Liver (tissue), 9 donors: ENCODE results near the gene S100A2. TPM values are rescaled to one million over a fixed set of nuclear protein-coding genes. Genes with fewer than 3 reads are reported as not detected.

ENCODE experiments used
- DNase-seq: peaks from one replicate; pipeline ENCODE4 v3.0.0-alpha.2; 2017; ENCODE audit warnings: low spot score
- H3K27ac ChIP-seq, 2 donors: one replicate each; pipeline ENCODE4 v1.7.0; 2013; ENCODE audit warnings: inconsistent platforms in 2 of 2, low read length in 2 of 2, control low read depth in 1 of 2, low read depth in 1 of 2, mild to moderate bottlenecking in 1 of 2
- H3K27me3 ChIP-seq, 4 donors: one replicate each; pipeline versions ENCODE4 v1.6.1 to v1.7.0; 2013; ENCODE audit warnings: low read length in 3 of 4, inconsistent platforms in 1 of 4, mild to moderate bottlenecking in 1 of 4, moderate library complexity in 1 of 4; ENCODE audit not compliant: control insufficient read depth in 4 of 4, insufficient read depth in 4 of 4
- H3K36me3 ChIP-seq, 4 donors: one replicate each; pipeline versions ENCODE4 v1.6.1 to v1.7.0; 2013; ENCODE audit warnings: low read length in 3 of 4, mild to moderate bottlenecking in 3 of 4, low read depth in 1 of 4, moderate library complexity in 1 of 4; ENCODE audit not compliant: control insufficient read depth in 4 of 4, insufficient read depth in 3 of 4
- H3K4me1 ChIP-seq, 4 donors: one replicate each; pipeline versions ENCODE4 v1.6.1 to v1.7.0; 2013; ENCODE audit warnings: low read length in 3 of 4, mild to moderate bottlenecking in 3 of 4, moderate library complexity in 1 of 4; ENCODE audit not compliant: control insufficient read depth in 4 of 4, insufficient read depth in 4 of 4
- H3K4me3 ChIP-seq, 3 donors: one replicate each; pipeline versions ENCODE4 v1.6.1 to v1.7.0; 2013; ENCODE audit warnings: low read length in 3 of 3, control low read depth in 1 of 3, low read depth in 1 of 3, mild to moderate bottlenecking in 1 of 3
- H3K9ac ChIP-seq, 2 donors: one replicate each; pipeline ENCODE4 v1.7.0; 2013; ENCODE audit warnings: low read length in 2 of 2, mild to moderate bottlenecking in 2 of 2, moderate library complexity in 2 of 2, control low read depth in 1 of 2, low read depth in 1 of 2
- H3K9me3 ChIP-seq, 4 donors: one replicate each; pipeline versions ENCODE4 v1.6.1 to v1.7.0; 2013; ENCODE audit warnings: low read length in 3 of 4; ENCODE audit not compliant: control insufficient read depth in 4 of 4
- EGR1 ChIP-seq, 2 donors: IDR thresholded peaks; 2 replicates each; pipeline ENCODE4 v1.6.1; 2016 to 2018; ENCODE audit warnings: antibody characterized with exemption in 2 of 2, low read depth in 2 of 2
- FOXA1 ChIP-seq: IDR thresholded peaks from 2 replicates; pipeline ENCODE4 v1.6.1; 2016; ENCODE audit warnings: antibody characterized with exemption
- FOXA2 ChIP-seq: IDR thresholded peaks from 2 replicates; pipeline ENCODE4 v1.6.1; 2016; ENCODE audit warnings: antibody characterized with exemption
- GABPA ChIP-seq, 2 donors: IDR thresholded peaks in 1 of 2; conservative IDR thresholded peaks in 1 of 2; 2 replicates each; pipeline ENCODE4 v1.6.1; 2016; ENCODE audit warnings: antibody characterized with exemption in 2 of 2, mild to moderate bottlenecking in 1 of 2, moderate library complexity in 1 of 2
- HNF4A ChIP-seq, 2 donors: conservative IDR thresholded peaks; 2 replicates each; pipeline ENCODE4 v1.6.1; 2016; ENCODE audit warnings: antibody characterized with exemption in 2 of 2, mild to moderate bottlenecking in 2 of 2
- HNF4G ChIP-seq: IDR thresholded peaks from 2 replicates; pipeline ENCODE4 v1.6.1; 2016; ENCODE audit warnings: antibody characterized with exemption
- JUND ChIP-seq, 2 donors: IDR thresholded peaks; 2 replicates each; pipeline ENCODE4 v1.6.1; 2016; ENCODE audit warnings: antibody characterized with exemption in 2 of 2
- NR2F2 ChIP-seq: IDR thresholded peaks from 2 replicates; pipeline ENCODE4 v1.6.1; 2016; ENCODE audit warnings: antibody characterized with exemption
- RAD21 ChIP-seq, 2 donors: IDR thresholded peaks; 2 replicates each; pipeline ENCODE4 v1.6.1; 2016; ENCODE audit warnings: antibody characterized with exemption in 2 of 2, mild to moderate bottlenecking in 2 of 2
- RXRA ChIP-seq, 2 donors: IDR thresholded peaks; 2 replicates each; pipeline ENCODE4 v1.6.1; 2017 to 2018; ENCODE audit warnings: antibody characterized with exemption in 2 of 2, mild to moderate bottlenecking in 1 of 2
- SP1 ChIP-seq: IDR thresholded peaks from 2 replicates; pipeline ENCODE4 v1.6.1; 2018; ENCODE audit warnings: antibody characterized with exemption, mild to moderate bottlenecking
- TAF1 ChIP-seq: conservative IDR thresholded peaks from 2 replicates; pipeline ENCODE4 v1.6.1; 2016; ENCODE audit warnings: antibody characterized with exemption, mild to moderate bottlenecking
- YY1 ChIP-seq: IDR thresholded peaks from 2 replicates; pipeline ENCODE4 v1.6.1; 2016; ENCODE audit warnings: antibody characterized with exemption, mild to moderate bottlenecking
- WGBS: extraction: QIAGEN DNeasy Blood & Tissue Kit; methylation state at CpG from one replicate; pipeline ENCODE4 v1.1.7; 2013; 5-methylcytosine and 5-hydroxymethylcytosine counted together
- polyA plus RNA-seq, 2 donors: library from polyadenylated mRNA; stranded (reverse) in 1 of 2; unstranded in 1 of 2; fragments of 200-250 nt in 1 of 2; fragments of >200 nt in 1 of 2; fragmentation: Nextera tagmentation in 1 of 2; extraction: Ambion mirVana in 1 of 2; gene quantifications; one replicate each; pipeline versions ENCODE4 v1.2.1 to v1.2.3, GENCODE V29; 2013 to 2015
- total RNA-seq, 2 donors: library from RNA; depleted of rRNA; stranded (reverse); fragments of >200 nt; gene quantifications; one replicate each; pipeline ENCODE4 v1.2.3, GENCODE V29; 2014
- TF ChIP-seq, protein P1 (sequence below): IDR thresholded peaks from 2 replicates; pipeline ENCODE4 v1.6.1; 2016; ENCODE audit warnings: antibody characterized with exemption
- TF ChIP-seq, protein P2 (sequence below): IDR thresholded peaks from 2 replicates; pipeline ENCODE4 v1.6.1; 2016; ENCODE audit warnings: antibody characterized with exemption
- TF ChIP-seq, protein P3 (sequence below): IDR thresholded peaks from 2 replicates; pipeline ENCODE4 v1.6.1; 2016; ENCODE audit warnings: antibody characterized with exemption, mild to moderate bottlenecking
- TF ChIP-seq, protein P4 (sequence below): IDR thresholded peaks from 2 replicates; pipeline ENCODE4 v1.6.1; 2016; ENCODE audit warnings: antibody characterized with exemption
- TF ChIP-seq, protein P5 (sequence below): fragments of 150-350 bp; IDR thresholded peaks from 2 replicates; pipeline ENCODE4 v1.5.1; 2017; ENCODE audit warnings: improper control_type of control experiment, low read depth, low read length; ENCODE audit not compliant: missing input control
- donor health status: healthy.
- donor health status: healthy.
- donor health status: healthy.
- donor health status: healthy.
- donor health status: healthy.

Gene S100A2
- total and polyA plus RNA-seq, 4 donors: 0.22 to 0.67 TPM; not detected in 2

DNA sequence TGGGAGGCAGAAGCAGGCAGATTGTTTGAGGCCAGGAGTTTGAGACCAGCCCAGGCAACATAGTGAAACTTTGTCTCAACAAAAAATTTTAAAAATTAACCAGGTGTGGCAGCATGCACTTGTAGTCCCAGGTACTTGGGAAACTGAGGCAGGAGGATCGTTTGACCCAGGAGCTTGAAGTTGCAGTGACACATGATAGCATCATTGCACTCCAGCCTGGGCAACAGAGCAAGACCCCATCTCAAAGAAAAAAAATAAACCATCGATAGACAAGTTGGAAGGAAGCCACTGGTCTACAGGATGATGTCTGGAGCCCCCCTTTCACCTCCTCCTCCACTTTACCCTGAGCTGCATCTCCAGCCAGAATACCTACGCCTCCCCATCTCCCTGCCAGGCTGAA, 46.4 kb downstream of the S100A2 start:
- no peaks in the 10 kb centered on the region for H3K36me3 ChIP-seq
- H3K4me3 ChIP-seq: no peak overlapping the region
- TF ChIP-seq YY1 (no peak), RXRA (IDR thresholded peaks at IDR 0.05) (no peak), JUND (IDR thresholded peaks at IDR 0.05) (no peak), FOXA1 (no peak), NR2F2 (no peak), RAD21 (IDR thresholded peaks at IDR 0.05) (no peak), HNF4G (no peak), HNF4A (conservative IDR thresholded peaks at IDR 0.05) (no peak), SP1 (no peak), TAF1 (no peak), EGR1 (IDR thresholded peaks at IDR 0.05; ENCODE audit: low read depth in 2 of 2) (no peak), GABPA (IDR thresholded peaks at IDR 0.05 in 1 of 2, conservative IDR thresholded peaks at IDR 0.05 in 1 of 2) (no peak), FOXA2 (no peak)
- TF ChIP-seq, protein P1, sequence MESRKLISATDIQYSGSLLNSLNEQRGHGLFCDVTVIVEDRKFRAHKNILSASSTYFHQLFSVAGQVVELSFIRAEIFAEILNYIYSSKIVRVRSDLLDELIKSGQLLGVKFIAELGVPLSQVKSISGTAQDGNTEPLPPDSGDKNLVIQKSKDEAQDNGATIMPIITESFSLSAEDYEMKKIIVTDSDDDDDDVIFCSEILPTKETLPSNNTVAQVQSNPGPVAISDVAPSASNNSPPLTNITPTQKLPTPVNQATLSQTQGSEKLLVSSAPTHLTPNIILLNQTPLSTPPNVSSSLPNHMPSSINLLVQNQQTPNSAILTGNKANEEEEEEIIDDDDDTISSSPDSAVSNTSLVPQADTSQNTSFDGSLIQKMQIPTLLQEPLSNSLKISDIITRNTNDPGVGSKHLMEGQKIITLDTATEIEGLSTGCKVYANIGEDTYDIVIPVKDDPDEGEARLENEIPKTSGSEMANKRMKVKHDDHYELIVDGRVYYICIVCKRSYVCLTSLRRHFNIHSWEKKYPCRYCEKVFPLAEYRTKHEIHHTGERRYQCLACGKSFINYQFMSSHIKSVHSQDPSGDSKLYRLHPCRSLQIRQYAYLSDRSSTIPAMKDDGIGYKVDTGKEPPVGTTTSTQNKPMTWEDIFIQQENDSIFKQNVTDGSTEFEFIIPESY: no peak
- TF ChIP-seq, protein P2, sequence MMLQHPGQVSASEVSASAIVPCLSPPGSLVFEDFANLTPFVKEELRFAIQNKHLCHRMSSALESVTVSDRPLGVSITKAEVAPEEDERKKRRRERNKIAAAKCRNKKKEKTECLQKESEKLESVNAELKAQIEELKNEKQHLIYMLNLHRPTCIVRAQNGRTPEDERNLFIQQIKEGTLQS: no peak
- TF ChIP-seq, protein P3, sequence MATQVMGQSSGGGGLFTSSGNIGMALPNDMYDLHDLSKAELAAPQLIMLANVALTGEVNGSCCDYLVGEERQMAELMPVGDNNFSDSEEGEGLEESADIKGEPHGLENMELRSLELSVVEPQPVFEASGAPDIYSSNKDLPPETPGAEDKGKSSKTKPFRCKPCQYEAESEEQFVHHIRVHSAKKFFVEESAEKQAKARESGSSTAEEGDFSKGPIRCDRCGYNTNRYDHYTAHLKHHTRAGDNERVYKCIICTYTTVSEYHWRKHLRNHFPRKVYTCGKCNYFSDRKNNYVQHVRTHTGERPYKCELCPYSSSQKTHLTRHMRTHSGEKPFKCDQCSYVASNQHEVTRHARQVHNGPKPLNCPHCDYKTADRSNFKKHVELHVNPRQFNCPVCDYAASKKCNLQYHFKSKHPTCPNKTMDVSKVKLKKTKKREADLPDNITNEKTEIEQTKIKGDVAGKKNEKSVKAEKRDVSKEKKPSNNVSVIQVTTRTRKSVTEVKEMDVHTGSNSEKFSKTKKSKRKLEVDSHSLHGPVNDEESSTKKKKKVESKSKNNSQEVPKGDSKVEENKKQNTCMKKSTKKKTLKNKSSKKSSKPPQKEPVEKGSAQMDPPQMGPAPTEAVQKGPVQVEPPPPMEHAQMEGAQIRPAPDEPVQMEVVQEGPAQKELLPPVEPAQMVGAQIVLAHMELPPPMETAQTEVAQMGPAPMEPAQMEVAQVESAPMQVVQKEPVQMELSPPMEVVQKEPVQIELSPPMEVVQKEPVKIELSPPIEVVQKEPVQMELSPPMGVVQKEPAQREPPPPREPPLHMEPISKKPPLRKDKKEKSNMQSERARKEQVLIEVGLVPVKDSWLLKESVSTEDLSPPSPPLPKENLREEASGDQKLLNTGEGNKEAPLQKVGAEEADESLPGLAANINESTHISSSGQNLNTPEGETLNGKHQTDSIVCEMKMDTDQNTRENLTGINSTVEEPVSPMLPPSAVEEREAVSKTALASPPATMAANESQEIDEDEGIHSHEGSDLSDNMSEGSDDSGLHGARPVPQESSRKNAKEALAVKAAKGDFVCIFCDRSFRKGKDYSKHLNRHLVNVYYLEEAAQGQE: no peak
- TF ChIP-seq, protein P4, sequence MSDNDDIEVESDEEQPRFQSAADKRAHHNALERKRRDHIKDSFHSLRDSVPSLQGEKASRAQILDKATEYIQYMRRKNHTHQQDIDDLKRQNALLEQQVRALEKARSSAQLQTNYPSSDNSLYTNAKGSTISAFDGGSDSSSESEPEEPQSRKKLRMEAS: no peak
- TF ChIP-seq, protein P5, sequence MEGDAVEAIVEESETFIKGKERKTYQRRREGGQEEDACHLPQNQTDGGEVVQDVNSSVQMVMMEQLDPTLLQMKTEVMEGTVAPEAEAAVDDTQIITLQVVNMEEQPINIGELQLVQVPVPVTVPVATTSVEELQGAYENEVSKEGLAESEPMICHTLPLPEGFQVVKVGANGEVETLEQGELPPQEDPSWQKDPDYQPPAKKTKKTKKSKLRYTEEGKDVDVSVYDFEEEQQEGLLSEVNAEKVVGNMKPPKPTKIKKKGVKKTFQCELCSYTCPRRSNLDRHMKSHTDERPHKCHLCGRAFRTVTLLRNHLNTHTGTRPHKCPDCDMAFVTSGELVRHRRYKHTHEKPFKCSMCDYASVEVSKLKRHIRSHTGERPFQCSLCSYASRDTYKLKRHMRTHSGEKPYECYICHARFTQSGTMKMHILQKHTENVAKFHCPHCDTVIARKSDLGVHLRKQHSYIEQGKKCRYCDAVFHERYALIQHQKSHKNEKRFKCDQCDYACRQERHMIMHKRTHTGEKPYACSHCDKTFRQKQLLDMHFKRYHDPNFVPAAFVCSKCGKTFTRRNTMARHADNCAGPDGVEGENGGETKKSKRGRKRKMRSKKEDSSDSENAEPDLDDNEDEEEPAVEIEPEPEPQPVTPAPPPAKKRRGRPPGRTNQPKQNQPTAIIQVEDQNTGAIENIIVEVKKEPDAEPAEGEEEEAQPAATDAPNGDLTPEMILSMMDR: no peak
- peaks cover 0 to 2% (median 0%) of the 10 kb centered on the region in 4 donors for H3K4me1 ChIP-seq
- no peak overlapping the region for H3K27ac ChIP-seq
- no peak overlapping the region for H3K9ac ChIP-seq
- WGBS: 85% methylated on average over 3 of the region's 3 CpGs
- H3K9me3 ChIP-seq: no peaks in the 10 kb centered on the region
- no peak for DNase-seq
- no peaks in the 10 kb centered on the region for H3K27me3 ChIP-seq
